ENCODE data around the gene ZNF587B. TPM values are rescaled to one million over a fixed set of nuclear protein-coding genes. Genes with fewer than 3 reads are reported as not detected.
"Not testable (repeated sequence)": the region's sequence is repeated elsewhere in the genome, so short reads cannot be mapped to it uniquely, and the experiment has no call there.

ZNF587B gene
- polyA plus RNA-seq, 2 of the 4 experiments (the other 2 are of a cell fraction), result 13.2 to 14.9 TPM

DNA sequence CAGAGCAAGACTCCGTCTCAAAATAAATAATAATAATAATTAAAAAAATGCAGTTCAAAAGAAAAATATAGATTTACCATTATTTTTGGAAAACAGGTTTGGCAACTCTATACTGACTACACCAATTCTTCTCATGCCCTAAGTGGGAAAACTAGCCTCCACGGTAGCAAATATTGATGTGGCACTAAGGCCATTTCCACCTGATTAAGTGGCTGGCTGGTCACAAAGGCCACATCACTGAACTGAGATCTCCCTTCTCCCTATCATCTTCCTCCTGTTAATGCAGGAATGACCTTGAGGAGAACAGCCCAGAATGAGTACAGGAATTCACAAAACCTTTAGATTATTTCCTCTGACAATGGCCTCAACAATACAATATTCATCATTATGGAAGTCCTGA lies 40.1 kb downstream of the ZNF587B start:
- Histone ChIP-seq H3K9me3 (peaks cover 92% of the 10 kb centered on the region), H3K4me2 (no peak overlapping the region), H3K4me1 (no peaks in the 10 kb centered on the region), H3K27ac (no peak overlapping the region), H3K4me3 (no peak overlapping the region)
- WGBS (ENCODE audit: missing lambda C conversion rate), result 98% methylated on average over 2 of the region's 2 CpGs
- DNase-seq (ENCODE audit: low read depth in 1 of 2, low spot score in 1 of 2), result no peak
- FAIRE-seq, result no peak
- TF ChIP-seq NFE2L2 (conservative IDR thresholded peaks at IDR 0.05; ENCODE audit: low read length) (no peak), CHD2 (IDR thresholded peaks at IDR 0.05; ENCODE audit: low read length, partially characterized antibody) (no peak), TP53 (CRISPR knock-in tag; IDR thresholded peaks at IDR 0.05) (no peak), RARB (CRISPR knock-in tag; IDR thresholded peaks at IDR 0.05) (no peak), CBX8 (IDR thresholded peaks at IDR 0.05) (no peak), NPAS2 (CRISPR knock-in tag; IDR thresholded peaks at IDR 0.05; ENCODE audit: borderline replicate concordance) (no peak), RAD21 (conservative IDR thresholded peaks at IDR 0.05 in 1 of 2, IDR thresholded peaks at IDR 0.05 in 1 of 2) (no peak), JUN (IDR thresholded peaks at IDR 0.05) (no peak), HOXA7 (CRISPR knock-in tag; IDR thresholded peaks at IDR 0.05) (no peak), ZFP36 (IDR thresholded peaks at IDR 0.05; ENCODE audit: borderline replicate concordance, partially characterized antibody) (no peak), MAZ (IDR thresholded peaks at IDR 0.05; ENCODE audit: borderline replicate concordance, low read depth, low read length) (no peak), HDAC2 (IDR thresholded peaks at IDR 0.05) (no peak), GATA3 (IDR thresholded peaks at IDR 0.05; ENCODE audit: borderline replicate concordance) (no peak)
- TF ChIP-seq, protein P1, sequence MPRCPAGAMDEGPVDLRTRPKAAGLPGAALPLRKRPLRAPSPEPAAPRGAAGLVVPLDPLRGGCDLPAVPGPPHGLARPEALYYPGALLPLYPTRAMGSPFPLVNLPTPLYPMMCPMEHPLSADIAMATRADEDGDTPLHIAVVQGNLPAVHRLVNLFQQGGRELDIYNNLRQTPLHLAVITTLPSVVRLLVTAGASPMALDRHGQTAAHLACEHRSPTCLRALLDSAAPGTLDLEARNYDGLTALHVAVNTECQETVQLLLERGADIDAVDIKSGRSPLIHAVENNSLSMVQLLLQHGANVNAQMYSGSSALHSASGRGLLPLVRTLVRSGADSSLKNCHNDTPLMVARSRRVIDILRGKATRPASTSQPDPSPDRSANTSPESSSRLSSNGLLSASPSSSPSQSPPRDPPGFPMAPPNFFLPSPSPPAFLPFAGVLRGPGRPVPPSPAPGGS (IDR thresholded peaks at IDR 0.05), result no peak
- ATAC-seq, result no peak
- ChIA-PET CTCF (interaction anchor here (0.6 kb wide), 1 partner anchor 216 kb away, joined by 3 read pairs; no protein-coding TSS in a partner anchor), POLR2A (no interaction called here)

DNA sequence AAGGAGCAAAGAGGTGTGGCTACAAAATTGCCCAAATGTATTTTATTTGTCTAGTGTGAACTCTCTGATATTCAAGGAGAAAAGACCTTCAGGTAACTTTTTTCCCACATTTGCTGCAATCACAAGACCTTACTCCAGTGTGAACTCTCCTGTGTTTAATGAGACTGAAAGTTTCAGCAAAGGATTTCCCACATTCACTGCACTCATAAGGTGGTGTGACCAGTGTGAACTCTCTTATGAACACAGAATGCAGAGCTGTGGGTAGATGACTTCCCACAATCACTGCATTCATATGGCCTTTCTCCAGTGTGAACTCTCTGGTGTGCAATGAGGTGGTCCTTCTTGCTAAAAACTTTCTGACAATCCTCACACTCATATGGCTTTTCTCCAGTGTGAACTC lies 42.4 kb downstream of the ZNF587B start:
- CTCF ChIA-PET, result interaction anchor here (1.2 kb wide), 1 partner anchor 12 kb away, joined by 4 read pairs; no protein-coding TSS in a partner anchor
- TF ChIP-seq EP300 (IDR thresholded peaks at IDR 0.05) (no peak), CBX2 (IDR thresholded peaks at IDR 0.05; ENCODE audit: borderline replicate concordance, low read depth) (no peak), RFX5 (IDR thresholded peaks at IDR 0.05) (no peak)
- TF ChIP-seq, protein P2, sequence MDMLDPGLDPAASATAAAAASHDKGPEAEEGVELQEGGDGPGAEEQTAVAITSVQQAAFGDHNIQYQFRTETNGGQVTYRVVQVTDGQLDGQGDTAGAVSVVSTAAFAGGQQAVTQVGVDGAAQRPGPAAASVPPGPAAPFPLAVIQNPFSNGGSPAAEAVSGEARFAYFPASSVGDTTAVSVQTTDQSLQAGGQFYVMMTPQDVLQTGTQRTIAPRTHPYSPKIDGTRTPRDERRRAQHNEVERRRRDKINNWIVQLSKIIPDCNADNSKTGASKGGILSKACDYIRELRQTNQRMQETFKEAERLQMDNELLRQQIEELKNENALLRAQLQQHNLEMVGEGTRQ (IDR thresholded peaks at IDR 0.05), result no peak
- TF ChIP-seq, protein P3, sequence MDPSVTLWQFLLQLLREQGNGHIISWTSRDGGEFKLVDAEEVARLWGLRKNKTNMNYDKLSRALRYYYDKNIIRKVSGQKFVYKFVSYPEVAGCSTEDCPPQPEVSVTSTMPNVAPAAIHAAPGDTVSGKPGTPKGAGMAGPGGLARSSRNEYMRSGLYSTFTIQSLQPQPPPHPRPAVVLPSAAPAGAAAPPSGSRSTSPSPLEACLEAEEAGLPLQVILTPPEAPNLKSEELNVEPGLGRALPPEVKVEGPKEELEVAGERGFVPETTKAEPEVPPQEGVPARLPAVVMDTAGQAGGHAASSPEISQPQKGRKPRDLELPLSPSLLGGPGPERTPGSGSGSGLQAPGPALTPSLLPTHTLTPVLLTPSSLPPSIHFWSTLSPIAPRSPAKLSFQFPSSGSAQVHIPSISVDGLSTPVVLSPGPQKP (IDR thresholded peaks at IDR 0.05; ENCODE audit: low read depth, low read length), result no peak
- TF ChIP-seq, protein P4, sequence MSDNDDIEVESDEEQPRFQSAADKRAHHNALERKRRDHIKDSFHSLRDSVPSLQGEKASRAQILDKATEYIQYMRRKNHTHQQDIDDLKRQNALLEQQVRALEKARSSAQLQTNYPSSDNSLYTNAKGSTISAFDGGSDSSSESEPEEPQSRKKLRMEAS (IDR thresholded peaks at IDR 0.05), result no peak
- peaks cover 89% of the 10 kb centered on the region for H3K9me3 ChIP-seq

DNA sequence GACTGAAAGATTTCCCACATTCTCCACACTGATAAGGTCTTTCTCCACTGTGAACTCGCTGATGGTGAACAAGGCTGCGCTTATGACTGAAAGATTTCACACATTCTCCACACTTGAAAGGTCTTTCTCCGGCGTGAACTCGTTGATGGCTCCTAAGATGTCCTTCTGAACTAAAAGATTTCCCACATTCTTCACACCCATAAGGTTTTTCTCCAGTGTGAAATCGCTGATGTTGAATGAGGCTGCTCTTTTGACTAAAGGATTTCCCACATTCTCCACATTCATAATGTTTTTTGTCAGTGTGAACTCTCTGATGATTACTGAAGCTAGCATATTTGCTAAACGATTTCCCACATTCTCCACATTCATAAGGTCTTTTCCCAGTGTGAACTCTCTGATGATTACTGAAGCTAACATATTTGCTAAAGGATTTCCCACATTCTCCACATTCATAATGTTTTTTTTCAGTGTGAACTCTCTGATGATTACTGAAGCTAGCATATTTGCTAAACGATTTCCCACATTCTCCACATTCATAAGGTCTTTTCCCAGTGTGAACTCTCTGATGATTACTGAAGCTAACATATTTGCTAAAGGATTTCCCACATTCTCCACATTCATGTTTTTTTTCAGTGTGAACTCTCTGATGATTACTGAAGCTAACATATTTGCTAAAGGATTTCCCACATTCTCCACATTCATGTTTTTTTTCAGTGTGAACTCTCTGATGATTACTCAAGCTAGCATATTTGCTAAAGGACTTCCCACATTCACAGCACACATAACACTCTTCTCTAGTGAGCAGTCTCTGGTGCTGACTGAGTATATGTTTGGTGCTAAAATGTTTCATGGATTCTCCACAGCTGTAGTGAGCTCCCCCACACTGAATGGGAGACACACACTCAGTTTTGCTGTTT lies 44.0 kb downstream of the ZNF587B start:
- 71% methylated on average over 8 of the region's 8 CpGs for WGBS (ENCODE audit: missing lambda C conversion rate)
- CTCF ChIA-PET; H3K4me2 ChIP-seq; H3K4me3 ChIP-seq; FAIRE-seq; H3K4me1 ChIP-seq; DNase-seq (ENCODE audit: low read depth in 1 of 2, low spot score in 1 of 2); H3K27ac ChIP-seq; POLR2A ChIA-PET; ATAC-seq: not testable (repeated sequence)
- H3K9me3 ChIP-seq, result peaks cover 84% of the 10 kb centered on the region

More for the DNA sequence above, 42.4 kb downstream of the ZNF587B start:
- Histone ChIP-seq H3K4me3 (no peak overlapping the region), H3K4me1 (no peaks in the 10 kb centered on the region), H3K27ac (no peak overlapping the region), H3K4me2 (no peak overlapping the region)
- FAIRE-seq (no peak), DNase-seq (ENCODE audit: low read depth in 1 of 2, low spot score in 1 of 2) (no peak), ATAC-seq (no peak)
- POLR2A ChIA-PET, result no interaction called here

All from A549 (cell line).